Osteocyte (in vitro differentiated cells): ENCODE results near the gene ZNF79. TPM values are rescaled to one million over a fixed set of nuclear protein-coding genes. Genes with fewer than 3 reads are reported as not detected.
A peak's percentile ranks its signal among the peaks of the same experiment; 100 is the strongest.

Experiments used
- DNase-seq: peaks from one replicate; pipeline ENCODE4 v3.0.0; 2021; ENCODE audit warnings: mixed read lengths; ENCODE audit not compliant: unreplicated experiment; ENCODE audit errors: extremely low spot score
- H3K27ac Mint-ChIP-seq: one replicate; pipeline ENCODE4 v1.8.0; 2021; ENCODE audit warnings: mild to moderate bottlenecking, mixed read lengths; ENCODE audit not compliant: unreplicated experiment
- H3K27me3 Mint-ChIP-seq: one replicate; pipeline ENCODE4 v1.8.0; 2021; ENCODE audit warnings: mixed read lengths; ENCODE audit not compliant: unreplicated experiment
- H3K36me3 Mint-ChIP-seq: one replicate; pipeline ENCODE4 v1.8.0; 2021; ENCODE audit warnings: mixed read lengths; ENCODE audit not compliant: unreplicated experiment
- H3K4me1 Mint-ChIP-seq: one replicate; pipeline ENCODE4 v1.8.0; 2021; ENCODE audit warnings: mixed read lengths; ENCODE audit not compliant: unreplicated experiment
- H3K4me3 Mint-ChIP-seq: one replicate; pipeline ENCODE4 v1.8.0; 2021; ENCODE audit warnings: mild to moderate bottlenecking, moderate library complexity, mixed read lengths; ENCODE audit not compliant: unreplicated experiment
- H3K9me3 Mint-ChIP-seq: one replicate; pipeline ENCODE4 v1.8.0; 2021; ENCODE audit warnings: mixed read lengths; ENCODE audit not compliant: unreplicated experiment
- long read RNA-seq: library from polyadenylated mRNA; unstranded; transcript quantifications from one replicate; pipeline ENCODE4 v2.0.0, GENCODE V29; 2021
- total RNA-seq: library from RNA; stranded (reverse); gene quantifications from 2 replicates; pipeline ENCODE4 v1.2.1, GENCODE V29; 2021
- TF ChIP-seq, protein P1 (sequence below): fragments of 200-600 bp; sonication (generic); IDR thresholded peaks from 2 replicates; pipeline ENCODE4 v1.5.0; 2021; ENCODE audit warnings: antibody characterized with exemption, mild to moderate bottlenecking, moderate library complexity

Gene ZNF79
- 9.0 and 11.5 TPM in 2 replicates for total RNA-seq
- long read RNA-seq, transcript ZNF79-201 (5 exons, 2,078 nt), result minor isoform, 11 of 44 reads
- long read RNA-seq, transcript ZNF79-203 (5 exons, 2,192 nt), result major isoform, 14 of 44 reads
- long read RNA-seq, partial matches to known transcripts, result 3 of 44 reads
- long read RNA-seq, other reads (novel, unspliced or antisense), result 13 of 44 reads

DNA sequence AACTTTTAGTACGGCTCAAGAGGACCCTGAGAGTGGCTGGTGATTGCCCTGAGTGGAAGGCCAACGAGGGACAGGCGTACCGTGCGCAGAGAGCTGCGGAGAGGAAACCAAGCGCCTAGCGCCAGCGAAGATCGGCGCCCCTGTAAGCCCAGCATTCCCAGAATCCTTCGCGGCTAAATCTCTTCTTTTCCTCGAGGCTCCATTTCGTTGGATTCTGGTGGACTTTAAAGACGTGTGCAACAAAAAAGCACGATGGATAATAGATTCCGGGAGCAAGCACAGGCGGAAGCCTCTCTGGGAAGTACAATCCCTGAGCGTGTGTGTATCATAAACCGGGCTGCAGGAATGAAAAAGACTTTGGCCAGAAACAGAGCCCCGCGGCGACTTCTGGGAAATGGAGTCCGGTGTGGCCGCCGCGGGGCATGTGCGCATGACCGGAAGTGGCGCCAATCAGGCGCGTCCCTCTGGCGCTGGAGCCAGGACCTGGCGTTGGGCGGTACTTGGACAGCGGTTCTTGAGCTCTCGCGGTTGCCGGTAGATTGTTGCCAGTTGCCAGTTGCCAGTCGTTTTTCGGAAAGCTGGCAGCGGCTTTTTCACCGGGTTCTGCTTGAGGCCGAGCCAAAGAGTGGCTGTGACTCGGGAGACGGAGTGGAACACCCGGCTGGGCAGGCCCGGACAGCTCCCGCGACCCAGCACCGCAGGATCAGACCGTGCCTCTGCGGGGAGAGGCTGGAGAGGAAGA lies at the start of gene ZNF79:
Gene ZNF79 (plus strand): TSS at position 449 of the 742 bp plus-strand sequence. CDS start 406 bp downstream, outside the sequence.
- Mint-ChIP-seq H3K4me3 (peak within 1 kb of the TSS; percentile 96), H3K9me3 (no peaks in the 10 kb centered on the region), H3K4me1 (peaks cover 36% of the 10 kb centered on the region), H3K27me3 (no peaks in the 10 kb centered on the region), H3K27ac (peak within 1 kb of the TSS; percentile 99), H3K36me3 (peaks cover 3% of the 10 kb centered on the region)
- DNase-seq, result peak; percentile 97
- TF ChIP-seq, protein P1, sequence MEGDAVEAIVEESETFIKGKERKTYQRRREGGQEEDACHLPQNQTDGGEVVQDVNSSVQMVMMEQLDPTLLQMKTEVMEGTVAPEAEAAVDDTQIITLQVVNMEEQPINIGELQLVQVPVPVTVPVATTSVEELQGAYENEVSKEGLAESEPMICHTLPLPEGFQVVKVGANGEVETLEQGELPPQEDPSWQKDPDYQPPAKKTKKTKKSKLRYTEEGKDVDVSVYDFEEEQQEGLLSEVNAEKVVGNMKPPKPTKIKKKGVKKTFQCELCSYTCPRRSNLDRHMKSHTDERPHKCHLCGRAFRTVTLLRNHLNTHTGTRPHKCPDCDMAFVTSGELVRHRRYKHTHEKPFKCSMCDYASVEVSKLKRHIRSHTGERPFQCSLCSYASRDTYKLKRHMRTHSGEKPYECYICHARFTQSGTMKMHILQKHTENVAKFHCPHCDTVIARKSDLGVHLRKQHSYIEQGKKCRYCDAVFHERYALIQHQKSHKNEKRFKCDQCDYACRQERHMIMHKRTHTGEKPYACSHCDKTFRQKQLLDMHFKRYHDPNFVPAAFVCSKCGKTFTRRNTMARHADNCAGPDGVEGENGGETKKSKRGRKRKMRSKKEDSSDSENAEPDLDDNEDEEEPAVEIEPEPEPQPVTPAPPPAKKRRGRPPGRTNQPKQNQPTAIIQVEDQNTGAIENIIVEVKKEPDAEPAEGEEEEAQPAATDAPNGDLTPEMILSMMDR, result no peak

DNA sequence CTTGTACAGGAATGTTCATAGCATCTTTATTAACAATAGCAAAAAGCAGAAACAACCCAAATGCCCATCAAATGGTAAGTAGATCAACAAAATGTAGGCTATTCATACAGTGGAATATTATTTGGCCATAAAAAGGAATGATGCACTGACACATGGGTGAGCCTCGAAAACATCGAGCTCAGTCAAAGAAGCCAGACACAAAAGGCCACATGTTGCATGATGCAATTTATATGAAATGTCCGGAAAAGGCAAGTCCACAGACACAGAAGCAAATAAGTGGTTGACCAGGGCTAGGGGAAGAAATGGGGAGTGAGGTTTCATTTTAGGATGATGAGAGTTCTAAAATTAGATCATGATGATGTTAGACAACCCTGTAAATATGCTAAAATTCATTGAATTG lies 43.7 kb upstream of the ZNF79 start:
- no peak overlapping the region for H3K27ac Mint-ChIP-seq
- DNase-seq, result no peak
- no peaks in the 10 kb centered on the region for H3K4me1 Mint-ChIP-seq

DNA sequence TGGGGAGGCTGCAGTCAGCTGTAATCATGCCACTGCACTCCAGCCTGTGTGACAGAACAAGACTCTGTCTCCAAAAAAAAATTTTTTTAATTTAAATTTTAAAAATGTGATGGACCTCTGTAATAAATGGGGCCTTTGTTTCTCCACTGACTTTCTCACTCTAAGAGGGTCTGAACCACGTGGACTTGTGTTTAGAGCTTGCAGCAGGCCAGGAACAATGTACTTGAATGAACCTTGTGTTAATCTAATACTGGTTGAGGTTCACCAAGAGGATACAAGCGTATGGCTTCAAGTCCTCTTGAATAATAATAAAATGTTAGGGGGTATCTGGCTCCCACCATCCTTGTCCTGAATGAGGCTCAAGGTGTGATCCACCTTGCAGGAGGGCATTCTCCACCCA lies 41.6 kb upstream of the ZNF79 start:
- Mint-ChIP-seq H3K4me1 (no peaks in the 10 kb centered on the region), H3K27me3 (peaks cover 9% of the 10 kb centered on the region), H3K36me3 (peaks cover 3% of the 10 kb centered on the region), H3K9me3 (peaks cover 4% of the 10 kb centered on the region), H3K27ac (no peak overlapping the region), H3K4me3 (no peak overlapping the region)
- TF ChIP-seq, protein P1, result no peak
- DNase-seq, result no peak

More for the DNA sequence above, 43.7 kb upstream of the ZNF79 start:
- Mint-ChIP-seq H3K36me3 (peaks cover 3% of the 10 kb centered on the region), H3K9me3 (peaks cover 4% of the 10 kb centered on the region), H3K4me3 (no peak overlapping the region), H3K27me3 (peaks cover 5% of the 10 kb centered on the region)
- TF ChIP-seq, protein P1, result no peak

DNA sequence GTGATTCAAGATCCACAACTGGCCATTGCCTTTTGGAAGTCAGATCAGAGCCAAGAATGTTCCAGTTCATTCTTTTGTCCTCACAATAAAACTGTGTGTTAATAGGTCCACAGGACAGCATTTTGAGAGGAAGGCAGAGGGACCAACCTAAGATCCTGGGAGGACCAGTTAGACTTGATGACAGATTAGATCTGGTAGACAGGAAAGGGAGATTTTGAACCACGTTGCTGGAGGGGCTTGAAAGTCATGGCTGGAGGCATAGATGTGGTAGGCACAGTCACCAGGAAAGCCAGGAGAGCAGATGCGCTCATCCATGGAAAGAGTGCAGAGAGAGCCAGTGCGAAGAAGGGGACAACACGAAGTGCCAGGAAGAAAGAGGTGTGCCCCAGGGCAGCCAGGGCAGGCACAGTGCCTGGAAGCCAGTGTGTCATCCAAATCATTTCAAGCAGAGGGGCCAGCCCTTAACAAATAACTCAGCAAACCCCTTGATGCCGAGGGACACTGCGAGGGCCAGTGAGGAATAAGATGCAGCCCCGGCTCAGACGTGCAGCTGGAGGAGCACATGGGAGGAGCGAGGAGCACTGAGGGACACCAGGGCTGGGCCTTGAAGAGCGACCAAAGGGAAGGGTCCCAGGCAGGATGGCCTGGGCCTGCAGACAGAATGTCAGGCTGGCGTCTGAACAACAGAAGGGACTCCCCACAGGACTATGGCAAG lies 40.0 kb upstream of the ZNF79 start:
- TF ChIP-seq, protein P1, result no peak
- H3K4me1 Mint-ChIP-seq, result peaks cover 15% of the 10 kb centered on the region
- H3K27ac Mint-ChIP-seq, result no peak overlapping the region
- peaks cover 4% of the 10 kb centered on the region for H3K9me3 Mint-ChIP-seq
- DNase-seq, result no peak
- no peak overlapping the region for H3K4me3 Mint-ChIP-seq
- peaks cover 3% of the 10 kb centered on the region for H3K36me3 Mint-ChIP-seq
- H3K27me3 Mint-ChIP-seq, result peaks cover 9% of the 10 kb centered on the region

DNA sequence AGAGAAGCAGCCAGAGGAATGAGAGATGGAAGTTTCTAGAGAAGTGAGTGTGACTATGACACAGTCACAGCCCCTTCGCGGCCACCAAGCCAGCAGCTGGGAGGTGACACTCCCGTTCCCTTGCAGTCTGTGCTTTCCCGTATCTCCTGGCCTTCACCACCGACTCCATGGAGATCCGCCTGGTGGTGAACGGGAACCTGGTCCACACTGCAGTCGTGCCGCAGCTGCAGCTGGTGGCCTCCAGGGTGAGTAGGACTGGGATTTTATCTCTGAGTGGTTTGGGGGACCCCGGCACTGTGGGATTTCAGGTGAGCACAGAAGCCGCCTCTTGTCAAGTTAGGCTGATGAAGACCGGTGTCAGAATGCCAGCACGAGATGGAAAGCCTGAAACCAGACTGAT lies 39.3 kb upstream of the ZNF79 start:
- Mint-ChIP-seq H3K9me3 (no peaks in the 10 kb centered on the region), H3K36me3 (no peaks in the 10 kb centered on the region), H3K27me3 (peaks cover 9% of the 10 kb centered on the region), H3K4me3 (no peak overlapping the region), H3K27ac (no peak overlapping the region), H3K4me1 (peaks cover 15% of the 10 kb centered on the region)
- TF ChIP-seq, protein P1, result no peak
- no peak for DNase-seq
